ENCODE measurements around the gene SPRYD3.
"Not testable (repeated sequence)": the region's sequence is repeated elsewhere in the genome, so short reads cannot be mapped to it uniquely, and the experiment has no call there.

SPRYD3 gene

GRCh38 chr12:53049571-53050318, 29.4 kb downstream of the SPRYD3 start, which contains the start of gene TNS2:
Gene TNS2, plus strand, starts transcription at chr12:53050065. Its CDS starts 121 bp downstream, at chr12:53050186.
- no peak for DNase-seq

- DNase-seq = no peak
These were observed 30.3 kb downstream of the SPRYD3 start for GRCh38 chr12:53048780-53049401.

GRCh38 chr12:53048033-53048779, 31.0 kb downstream of the SPRYD3 start:
- DNase-seq = no peak

GRCh38 chr12:53047221-53048032, 31.8 kb downstream of the SPRYD3 start:
- DNase-seq = no peak

GRCh38 chr12:53046655-53047220, 32.5 kb downstream of the SPRYD3 start:
- DNase-seq = peak; percentile 51

- no peak for DNase-seq
These were observed 33.5 kb downstream of the SPRYD3 start for GRCh38 chr12:53045696-53046045.

- DNase-seq = no peak
These were observed 34.1 kb downstream of the SPRYD3 start for GRCh38 chr12:53044896-53045695.

- no peak for DNase-seq
These were observed 35.1 kb downstream of the SPRYD3 start for GRCh38 chr12:53044052-53044581.

GRCh38 chr12:53042607-53043454, 36.4 kb downstream of the SPRYD3 start:
- DNase-seq = no peak

- no peak for DNase-seq
These were observed 39.3 kb downstream of the SPRYD3 start for GRCh38 chr12:53039851-53040250.

GRCh38 chr12:53036802-53037201, 42.4 kb downstream of the SPRYD3 start:
- no peak for DNase-seq

GRCh38 chr12:53034459-53034858, 44.7 kb downstream of the SPRYD3 start:
- no peak for DNase-seq

- DNase-seq = not testable (repeated sequence)
These were observed 45.4 kb downstream of the SPRYD3 start for GRCh38 chr12:53033832-53034231.

GRCh38 chr12:53031616-53032015, 47.6 kb downstream of the SPRYD3 start:
- DNase-seq = no peak

GRCh38 chr12:53027014-53027413, 52.2 kb downstream of the SPRYD3 start:
- not testable (repeated sequence) for DNase-seq

- DNase-seq = no peak
These were observed 53.9 kb downstream of the SPRYD3 start for GRCh38 chr12:53025250-53025649.

GRCh38 chr12:53014709-53015108, 64.5 kb downstream of the SPRYD3 start:
- DNase-seq = no peak

Measured in cortex of kidney (tissue), 1 donor.